GM19193 (cell line): ENCODE data around the gene GAD2.

Source experiments
- POLR2A ChIP-seq: IDR thresholded peaks from 4 replicates; pipeline ENCODE4 v1.6.1; 2011; ENCODE audit not compliant: insufficient read depth, insufficient read length; ENCODE audit errors: extremely low read depth

GAD2 gene

GRCh38 chr10:26215396-26215934 is 1.1 kb upstream of the GAD2 start:
- no peak for TF ChIP-seq POLR2A

DNA sequence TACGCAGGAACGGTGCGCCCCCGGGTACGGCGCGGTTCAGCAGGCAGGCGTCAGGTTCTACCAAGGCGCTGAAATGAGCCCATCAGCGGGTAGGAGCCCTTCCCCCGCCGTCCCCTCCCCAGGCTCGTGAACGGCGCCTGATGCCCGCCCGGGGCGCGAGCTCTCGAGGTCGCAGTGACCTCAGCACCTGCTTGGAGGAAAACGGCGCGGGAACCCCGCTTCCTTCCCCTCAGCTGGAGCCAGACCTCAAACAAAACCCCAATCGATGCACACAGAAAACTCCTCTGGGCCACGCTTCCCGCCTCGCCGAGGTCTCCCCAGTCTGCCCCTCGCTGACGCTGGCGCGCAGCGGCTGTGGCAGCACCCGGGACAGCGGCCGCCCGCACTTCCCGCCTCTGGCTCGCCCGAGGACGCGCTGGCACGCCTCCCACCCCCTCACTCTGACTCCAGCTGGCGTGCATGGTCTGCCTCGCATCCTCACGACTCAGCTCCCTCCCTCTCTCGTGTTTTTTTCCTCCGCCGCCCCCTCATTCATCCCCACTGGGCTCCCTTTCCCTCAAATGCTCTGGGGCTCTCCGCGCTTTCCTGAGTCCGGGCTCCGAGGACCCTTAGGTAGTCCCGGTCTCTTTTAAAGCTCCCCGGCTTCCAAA is 514 bp upstream of the GAD2 start:
- no peak for TF ChIP-seq POLR2A

DNA sequence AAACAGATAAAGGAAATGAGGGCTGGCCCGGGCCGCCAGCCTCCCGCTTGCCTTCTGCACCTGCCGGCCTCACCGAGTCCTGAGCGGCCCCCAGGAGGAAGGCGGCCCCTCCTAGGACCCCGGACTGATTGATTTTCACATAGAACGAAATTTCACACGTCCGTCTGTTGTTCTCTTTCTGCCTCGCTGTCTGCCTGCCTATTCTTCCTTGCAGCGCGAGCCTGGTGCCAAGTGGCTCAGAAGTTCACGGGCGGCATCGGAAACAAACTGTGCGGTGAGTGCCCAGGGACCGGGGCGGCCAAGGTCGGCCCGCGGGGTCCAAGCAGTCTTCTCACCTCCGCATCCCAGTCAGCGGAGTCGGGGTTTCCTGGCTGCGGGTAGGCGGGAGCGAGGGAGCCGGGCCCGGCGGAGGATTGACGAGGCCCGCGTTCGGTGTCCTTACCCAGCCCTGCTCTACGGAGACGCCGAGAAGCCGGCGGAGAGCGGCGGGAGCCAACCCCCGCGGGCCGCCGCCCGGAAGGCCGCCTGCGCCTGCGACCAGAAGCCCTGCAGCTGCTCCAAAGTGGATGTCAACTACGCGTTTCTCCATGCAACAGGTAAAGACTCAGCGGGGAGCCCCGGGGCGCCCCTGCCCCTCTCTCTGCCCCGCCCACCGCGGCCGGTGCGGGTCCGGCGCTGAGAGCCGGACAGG is 967 bp downstream of the GAD2 start:
- no peak for TF ChIP-seq POLR2A

- TF ChIP-seq POLR2A: no peak
These were observed 3.1 kb downstream of the GAD2 start for GRCh38 chr10:26219676-26220075.

- no peak for TF ChIP-seq POLR2A
These were observed 4.3 kb downstream of the GAD2 start for GRCh38 chr10:26220901-26221300.

DNA sequence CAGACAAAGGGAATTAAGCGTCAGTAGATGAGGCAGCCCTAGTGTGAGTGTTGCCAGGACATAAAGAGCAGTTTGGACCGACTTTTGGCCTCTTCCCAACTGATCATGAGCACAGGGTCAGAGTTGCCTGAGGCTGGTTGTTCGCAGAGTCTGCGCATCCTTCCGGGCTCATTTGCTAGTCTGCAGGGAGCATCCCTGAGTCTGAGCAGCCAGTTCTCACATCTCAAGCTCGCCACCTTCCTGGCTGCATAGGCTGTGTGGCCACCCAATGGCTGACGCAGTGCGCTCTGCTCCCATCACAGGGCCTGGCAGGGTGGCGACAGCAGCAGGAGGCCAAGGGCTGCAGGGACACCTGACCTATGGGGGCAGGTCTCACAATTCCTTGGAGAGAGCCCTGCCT is 5.0 kb downstream of the GAD2 start:
- TF ChIP-seq POLR2A: no peak

DNA sequence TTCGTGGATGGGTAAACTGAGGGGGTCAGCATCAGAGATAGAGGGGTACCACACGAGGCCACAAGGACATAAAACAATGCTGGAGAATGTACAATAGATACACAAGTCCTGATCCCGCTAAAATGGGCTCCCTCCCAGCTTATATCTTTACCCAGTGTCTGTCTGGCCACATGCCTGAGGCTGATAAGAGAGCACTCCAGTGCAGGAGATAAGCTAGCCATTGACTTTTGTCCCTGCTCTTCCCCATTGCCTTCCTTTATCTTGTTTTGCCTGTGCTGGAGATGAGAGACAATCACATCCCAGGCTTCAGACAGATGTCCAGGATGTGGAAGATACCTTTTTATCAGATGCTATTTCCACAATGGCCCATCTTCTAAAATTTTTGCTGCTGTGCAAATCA is 6.0 kb downstream of the GAD2 start:
- no peak for TF ChIP-seq POLR2A

- TF ChIP-seq POLR2A: no peak
These were observed 8.7 kb downstream of the GAD2 start for GRCh38 chr10:26225322-26225721.

DNA sequence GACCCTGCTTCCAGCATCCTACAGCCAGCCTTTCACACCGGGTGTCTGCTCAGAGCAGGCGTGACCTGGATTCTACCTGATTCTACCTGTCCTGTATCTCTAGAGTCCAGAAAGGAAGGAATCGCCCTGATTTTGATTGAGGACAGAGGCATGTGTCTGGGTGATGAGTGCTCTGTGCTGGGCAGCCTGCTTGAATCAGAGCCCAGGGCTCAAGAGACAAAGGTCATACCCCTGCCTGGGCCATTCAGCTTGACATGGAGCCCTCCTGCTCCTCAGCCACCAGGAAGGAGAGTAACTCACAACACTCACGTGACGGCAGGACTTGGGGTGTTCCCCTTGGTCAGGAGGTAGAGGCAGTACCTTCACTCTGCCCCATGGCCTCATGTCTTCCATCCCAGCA is 11.2 kb downstream of the GAD2 start:
- TF ChIP-seq POLR2A: no peak

- TF ChIP-seq POLR2A: no peak
These were observed 15.6 kb downstream of the GAD2 start for GRCh38 chr10:26232174-26232573.

- no peak for TF ChIP-seq POLR2A
These were observed 19.2 kb downstream of the GAD2 start for GRCh38 chr10:26235761-26236160.

DNA sequence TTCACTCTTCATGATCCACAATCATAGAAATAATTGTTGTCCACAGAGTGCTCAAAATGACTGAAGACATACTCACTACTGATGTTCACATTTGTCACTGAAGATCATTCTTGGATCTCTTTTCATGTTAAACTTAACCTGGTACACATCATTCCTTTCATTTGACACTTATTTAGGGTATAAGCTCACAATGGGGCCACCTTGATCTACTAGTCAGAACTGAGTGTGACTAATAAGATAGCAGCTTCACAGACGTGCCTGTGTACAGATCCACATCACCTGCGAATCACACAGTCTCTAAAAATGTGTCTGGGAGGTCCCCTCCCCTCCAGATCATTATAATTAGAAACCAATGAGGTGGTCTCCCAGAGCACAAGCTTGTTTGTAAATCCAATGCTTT is 21.8 kb downstream of the GAD2 start:
- no peak for TF ChIP-seq POLR2A

DNA sequence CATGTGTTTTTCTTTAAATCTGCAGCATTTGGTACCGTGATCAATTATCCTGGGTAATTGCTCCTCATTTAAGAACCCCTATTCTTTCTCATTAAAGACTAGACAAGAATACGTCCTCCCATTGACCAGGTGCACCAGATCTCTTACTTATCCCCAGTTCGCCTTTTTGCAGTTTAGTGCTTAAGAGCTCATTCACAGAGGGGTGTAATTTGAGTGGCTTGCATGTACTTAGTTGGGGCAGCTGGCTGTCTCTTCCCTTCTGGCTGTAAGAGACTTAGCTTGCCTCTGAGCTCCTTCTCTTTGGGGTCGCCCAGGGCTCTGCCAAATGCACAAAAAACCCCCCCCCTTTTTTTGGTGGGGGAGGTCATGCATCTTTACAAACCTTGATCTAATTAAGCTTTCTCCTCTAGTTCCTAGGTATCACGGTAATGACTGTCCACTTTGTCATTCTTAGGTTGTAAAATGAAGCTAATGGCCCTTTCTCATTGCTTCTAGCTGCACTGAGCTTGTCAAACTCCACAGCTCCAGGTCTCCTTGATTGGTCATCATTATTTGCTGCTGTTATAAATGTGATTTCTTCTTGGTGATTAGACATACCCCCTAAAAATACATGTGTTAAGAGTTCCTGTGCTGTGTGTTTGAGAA is 26.3 kb downstream of the GAD2 start:
- no peak for TF ChIP-seq POLR2A

DNA sequence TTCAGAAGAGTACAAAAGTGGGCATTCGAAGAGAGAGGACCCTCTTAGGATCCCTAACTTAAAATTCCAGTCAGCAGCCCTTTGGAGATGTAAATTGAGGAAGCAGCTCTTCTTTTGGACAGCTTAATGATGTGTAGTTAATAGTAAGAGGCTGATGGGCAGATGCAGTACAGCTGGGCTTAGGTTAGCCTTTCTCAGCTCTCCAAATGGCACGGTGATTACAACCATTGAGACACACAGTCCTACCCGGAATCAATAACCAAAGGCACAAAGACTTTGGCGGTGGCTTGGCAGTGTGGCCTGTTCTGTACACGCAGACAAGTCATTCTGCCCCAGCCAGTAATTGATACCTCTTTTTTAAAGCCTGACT is 26.8 kb downstream of the GAD2 start:
- no peak for TF ChIP-seq POLR2A

DNA sequence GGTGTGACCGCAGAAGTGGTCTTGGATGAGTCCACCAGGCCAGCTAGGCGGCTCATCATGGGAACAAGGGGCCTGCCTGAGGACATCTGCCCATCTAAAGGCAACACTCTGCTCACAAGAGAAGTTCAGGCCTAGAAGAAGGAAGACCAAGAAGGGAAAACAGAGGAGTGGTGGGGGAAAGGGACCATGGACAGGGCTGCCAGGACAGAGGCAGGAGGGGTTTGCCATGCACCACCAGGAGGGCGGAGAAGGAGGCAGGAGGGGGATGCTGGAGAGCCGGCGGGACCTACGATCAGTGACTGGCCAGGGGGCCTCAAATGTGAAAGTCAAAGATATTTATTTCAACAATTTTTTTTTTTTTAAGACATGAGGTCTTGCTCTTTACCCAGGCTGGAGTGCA is 33.1 kb downstream of the GAD2 start:
- no peak for TF ChIP-seq POLR2A

GRCh38 chr10:26251925-26252324 is 35.4 kb downstream of the GAD2 start:
- TF ChIP-seq POLR2A: no peak
